MCF 10A (cell line): ENCODE data around the gene POGLUT3. TPM values are rescaled to one million over a fixed set of nuclear protein-coding genes. Genes with fewer than 3 reads are reported as not detected.
A peak's percentile ranks its signal among the peaks of the same experiment; 100 is the strongest.

ENCODE experiments used
- Bru-seq: library from RNA; stranded (reverse); fragments of 400-500 nt; gene quantifications from one replicate; lab custom pipeline; 2021; lab: Mats Ljungman, UMichigan
- BruChase-seq, 2 experiments: library from RNA; stranded (reverse); fragments of 400-500 nt; gene quantifications; one replicate each; lab custom pipeline; 2021; lab: Mats Ljungman, UMichigan
- BruUV-seq: library from RNA; stranded (reverse); fragments of 400-500 nt; replicated peaks from 2 replicates; lab custom pipeline; 2021; lab: Mats Ljungman, UMichigan
- CTCF ChIA-PET: fragments of 300-600 bp; sonication (Branson Sonifier 250); formaldehyde crosslinking; extraction: SDS; loops from one replicate; lab custom pipeline; 2021; ENCODE audit warnings: antibody characterized with exemption, inconsistent platforms; lab: Yijun Ruan, JAX
- POLR2A ChIA-PET: fragments of 300-600, 350-650 bp; sonication (Branson Sonifier 250); formaldehyde crosslinking; extraction: SDS; loops from one replicate; lab custom pipeline; 2020; ENCODE audit warnings: antibody characterized with exemption, inconsistent platforms; lab: Yijun Ruan, JAX
- DNase-seq: peaks from one replicate; pipeline ENCODE4 v3.0.0-alpha.2; 2018; ENCODE audit not compliant: unreplicated experiment
- H3K27ac Mint-ChIP-seq: one replicate; pipeline ENCODE4 v1.8.0; 2022; ENCODE audit warnings: mild to moderate bottlenecking, low read depth, mixed read lengths; ENCODE audit not compliant: unreplicated experiment
- H3K27me3 Mint-ChIP-seq: one replicate; pipeline ENCODE4 v1.8.0; 2022; ENCODE audit warnings: mixed read lengths; ENCODE audit not compliant: insufficient read depth, unreplicated experiment
- H3K36me3 Mint-ChIP-seq: one replicate; pipeline ENCODE4 v1.8.0; 2022; ENCODE audit warnings: mild to moderate bottlenecking, moderate library complexity, mixed read lengths; ENCODE audit not compliant: insufficient read depth, unreplicated experiment
- H3K4me1 Mint-ChIP-seq: one replicate; pipeline ENCODE4 v1.8.0; 2022; ENCODE audit warnings: mixed read lengths; ENCODE audit not compliant: insufficient read depth, unreplicated experiment
- H3K4me3 Mint-ChIP-seq: one replicate; pipeline ENCODE4 v1.8.0; 2022; ENCODE audit warnings: mild to moderate bottlenecking, moderate library complexity, mixed read lengths; ENCODE audit not compliant: unreplicated experiment
- H3K9me3 Mint-ChIP-seq: one replicate; pipeline ENCODE4 v1.8.0; 2022; ENCODE audit warnings: mixed read lengths; ENCODE audit not compliant: unreplicated experiment
- intact Hi-C: fragments of 100-400 bp; cut with micrococcal nuclease; formaldehyde crosslinking; loops from 2 replicates; pipeline ENCODE4 v1.14.1; 2022
- long read RNA-seq: library from polyadenylated mRNA; stranded (forward); transcript quantifications from one replicate; pipeline ENCODE4 v2.0.0, GENCODE V29; 2022
- total RNA-seq: library from RNA; stranded (reverse); gene quantifications from 2 replicates; pipeline ENCODE4 v1.2.3, GENCODE V29; 2022
- TF ChIP-seq, protein P1 (sequence below): fragments of 200-600 bp; IDR thresholded peaks from one replicate; pipeline ENCODE4 v1.8.0; 2022; ENCODE audit warnings: antibody characterized with exemption, mild to moderate bottlenecking; ENCODE audit not compliant: unreplicated experiment

The POGLUT3 gene, protein sequence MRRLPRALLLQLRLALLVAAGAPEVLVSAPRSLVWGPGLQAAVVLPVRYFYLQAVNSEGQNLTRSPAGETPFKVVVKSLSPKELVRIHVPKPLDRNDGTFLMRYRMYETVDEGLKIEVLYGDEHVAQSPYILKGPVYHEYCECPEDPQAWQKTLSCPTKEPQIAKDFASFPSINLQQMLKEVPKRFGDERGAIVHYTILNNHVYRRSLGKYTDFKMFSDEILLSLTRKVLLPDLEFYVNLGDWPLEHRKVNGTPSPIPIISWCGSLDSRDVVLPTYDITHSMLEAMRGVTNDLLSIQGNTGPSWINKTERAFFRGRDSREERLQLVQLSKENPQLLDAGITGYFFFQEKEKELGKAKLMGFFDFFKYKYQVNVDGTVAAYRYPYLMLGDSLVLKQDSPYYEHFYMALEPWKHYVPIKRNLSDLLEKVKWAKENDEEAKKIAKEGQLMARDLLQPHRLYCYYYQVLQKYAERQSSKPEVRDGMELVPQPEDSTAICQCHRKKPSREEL
- total RNA-seq (0.79 and 1.1 TPM in 2 replicates), Bru-seq, nascent RNA (percentile 30 among the genes with signal in this experiment), BruChase-seq, experiment 1, labeled RNA remaining after a 6-hour chase (percentile 45 among the genes with signal in this experiment), BruChase-seq, experiment 2, labeled RNA remaining after a 2-hour chase (percentile 36 among the genes with signal in this experiment)
- long read RNA-seq, full-length matches to known transcripts, result 3 of 3 reads
- long read RNA-seq, partial matches to known transcripts, result 0 of 3 reads
- long read RNA-seq, other reads (novel, unspliced or antisense), result 0 of 3 reads

GRCh38 chr11:108498046-108498815, at the start of gene POGLUT3:
POGLUT3 (minus strand) TSS chr11:108498384; CDS start chr11:108498366, 18 bp downstream.
- Mint-ChIP-seq H3K9me3 (no peaks in the 10 kb centered on the region), H3K36me3 (no peaks in the 10 kb centered on the region), H3K4me3 (peak within 1 kb of the TSS; percentile 57), H3K27ac (peak within 1 kb of the TSS; percentile 47), H3K4me1 (peaks cover 6% of the 10 kb centered on the region), H3K27me3 (no peaks in the 10 kb centered on the region)
- ChIA-PET POLR2A (no interaction called here), CTCF (interaction anchor here (0.9 kb wide), 1 partner anchor 99 kb away, joined by 3 read pairs; no protein-coding TSS in a partner anchor)
- no TSS peak for BruUV-seq
- peak; percentile 21 for DNase-seq
- TF ChIP-seq, protein P1, sequence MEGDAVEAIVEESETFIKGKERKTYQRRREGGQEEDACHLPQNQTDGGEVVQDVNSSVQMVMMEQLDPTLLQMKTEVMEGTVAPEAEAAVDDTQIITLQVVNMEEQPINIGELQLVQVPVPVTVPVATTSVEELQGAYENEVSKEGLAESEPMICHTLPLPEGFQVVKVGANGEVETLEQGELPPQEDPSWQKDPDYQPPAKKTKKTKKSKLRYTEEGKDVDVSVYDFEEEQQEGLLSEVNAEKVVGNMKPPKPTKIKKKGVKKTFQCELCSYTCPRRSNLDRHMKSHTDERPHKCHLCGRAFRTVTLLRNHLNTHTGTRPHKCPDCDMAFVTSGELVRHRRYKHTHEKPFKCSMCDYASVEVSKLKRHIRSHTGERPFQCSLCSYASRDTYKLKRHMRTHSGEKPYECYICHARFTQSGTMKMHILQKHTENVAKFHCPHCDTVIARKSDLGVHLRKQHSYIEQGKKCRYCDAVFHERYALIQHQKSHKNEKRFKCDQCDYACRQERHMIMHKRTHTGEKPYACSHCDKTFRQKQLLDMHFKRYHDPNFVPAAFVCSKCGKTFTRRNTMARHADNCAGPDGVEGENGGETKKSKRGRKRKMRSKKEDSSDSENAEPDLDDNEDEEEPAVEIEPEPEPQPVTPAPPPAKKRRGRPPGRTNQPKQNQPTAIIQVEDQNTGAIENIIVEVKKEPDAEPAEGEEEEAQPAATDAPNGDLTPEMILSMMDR, result no peak
- intact Hi-C loops, result no loop called here

GRCh38 chr11:108545909-108546501, 47.8 kb upstream of the POGLUT3 start:
- DNase-seq, result no peak
- Mint-ChIP-seq H3K27me3 (no peaks in the 10 kb centered on the region), H3K4me3 (no peak overlapping the region), H3K4me1 (no peaks in the 10 kb centered on the region), H3K9me3 (no peaks in the 10 kb centered on the region), H3K27ac (no peak overlapping the region), H3K36me3 (no peaks in the 10 kb centered on the region)
- BruUV-seq, result no TSS peak
- ChIA-PET CTCF (interaction anchor here (0.7 kb wide), 1 partner anchor 11 kb away, joined by 3 read pairs; no protein-coding TSS in a partner anchor), POLR2A (no interaction called here)
- intact Hi-C loops, result no loop called here
- TF ChIP-seq, protein P1, result no peak

GRCh38 chr11:108543316-108543964, 45.3 kb upstream of the POGLUT3 start:
- intact Hi-C loops, result no loop called here
- H3K9me3 Mint-ChIP-seq, result no peaks in the 10 kb centered on the region
- no peak overlapping the region for H3K27ac Mint-ChIP-seq
- H3K4me1 Mint-ChIP-seq, result no peaks in the 10 kb centered on the region
- no peak for DNase-seq
- TF ChIP-seq, protein P1, result no peak
- BruUV-seq, result no TSS peak
- H3K36me3 Mint-ChIP-seq, result no peaks in the 10 kb centered on the region
- no peak overlapping the region for H3K4me3 Mint-ChIP-seq
- ChIA-PET POLR2A (no interaction called here), CTCF (no interaction called here)
- no peaks in the 10 kb centered on the region for H3K27me3 Mint-ChIP-seq
